ENCODE results near the gene PLEKHM2.

PLEKHM2 gene

DNA sequence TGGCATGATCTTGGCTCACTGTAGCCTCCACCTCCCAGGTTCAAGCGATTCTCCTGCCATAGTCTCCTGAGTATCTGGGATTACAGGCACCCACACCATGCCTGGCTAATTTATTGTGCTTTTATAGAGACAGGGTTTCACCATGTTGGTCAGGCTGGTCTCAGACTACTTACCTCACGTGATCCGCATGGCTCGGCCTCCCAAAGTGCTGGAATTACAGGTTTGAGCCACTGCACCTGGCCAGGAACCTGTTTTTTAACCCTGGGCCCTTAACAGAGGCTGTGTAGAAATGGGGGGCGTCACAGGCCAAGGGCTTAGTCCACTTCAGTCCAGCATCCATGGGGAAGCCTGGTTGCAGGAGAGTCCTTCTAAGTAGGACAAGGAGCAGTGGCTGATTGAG, 83.8 kb downstream of the PLEKHM2 start:
- no peak overlapping the region for H3K4me3 ChIP-seq (ENCODE audit: low read depth in 1 of 2, low read length in 2 of 2)
- H3K4me2 ChIP-seq (ENCODE audit: insufficient read depth, low read length): no peak overlapping the region
- no peaks in the 10 kb centered on the region for H3K79me2 ChIP-seq (ENCODE audit: insufficient read depth, low read length)
- no peak for ATAC-seq (ENCODE audit: insufficient read depth, low read depth)
- no peaks in the 10 kb centered on the region for H4K20me1 ChIP-seq (ENCODE audit: insufficient read depth, low read length)
- no peaks in the 10 kb centered on the region for H3K36me3 ChIP-seq (ENCODE audit: insufficient read depth, low read length)
- H3K4me1 ChIP-seq (ENCODE audit: insufficient read depth, low read length): no peaks in the 10 kb centered on the region
- no peaks in the 10 kb centered on the region for H3K27me3 ChIP-seq (ENCODE audit: insufficient read depth, low read length, poor library complexity)
- no peak overlapping the region for H3K27ac ChIP-seq (ENCODE audit: low read length)
- no peak overlapping the region for H2AFZ ChIP-seq (ENCODE audit: low read depth, low read length)
- TF ChIP-seq EZH2 (IDR thresholded peaks at IDR 0.05; ENCODE audit: borderline replicate concordance, low read depth, low read length, severe bottlenecking): no peak
- TF ChIP-seq, protein P1, sequence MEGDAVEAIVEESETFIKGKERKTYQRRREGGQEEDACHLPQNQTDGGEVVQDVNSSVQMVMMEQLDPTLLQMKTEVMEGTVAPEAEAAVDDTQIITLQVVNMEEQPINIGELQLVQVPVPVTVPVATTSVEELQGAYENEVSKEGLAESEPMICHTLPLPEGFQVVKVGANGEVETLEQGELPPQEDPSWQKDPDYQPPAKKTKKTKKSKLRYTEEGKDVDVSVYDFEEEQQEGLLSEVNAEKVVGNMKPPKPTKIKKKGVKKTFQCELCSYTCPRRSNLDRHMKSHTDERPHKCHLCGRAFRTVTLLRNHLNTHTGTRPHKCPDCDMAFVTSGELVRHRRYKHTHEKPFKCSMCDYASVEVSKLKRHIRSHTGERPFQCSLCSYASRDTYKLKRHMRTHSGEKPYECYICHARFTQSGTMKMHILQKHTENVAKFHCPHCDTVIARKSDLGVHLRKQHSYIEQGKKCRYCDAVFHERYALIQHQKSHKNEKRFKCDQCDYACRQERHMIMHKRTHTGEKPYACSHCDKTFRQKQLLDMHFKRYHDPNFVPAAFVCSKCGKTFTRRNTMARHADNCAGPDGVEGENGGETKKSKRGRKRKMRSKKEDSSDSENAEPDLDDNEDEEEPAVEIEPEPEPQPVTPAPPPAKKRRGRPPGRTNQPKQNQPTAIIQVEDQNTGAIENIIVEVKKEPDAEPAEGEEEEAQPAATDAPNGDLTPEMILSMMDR (IDR thresholded peaks at IDR 0.05; ENCODE audit: borderline replicate concordance, extremely low read depth, low read length, poor library complexity, severe bottlenecking): no peak
- DNase-seq: no peak
- H3K9me3 ChIP-seq (ENCODE audit: insufficient read depth, low read length, severe bottlenecking): no peaks in the 10 kb centered on the region
- H3K9ac ChIP-seq (ENCODE audit: low read depth, low read length): no peak overlapping the region

DNA sequence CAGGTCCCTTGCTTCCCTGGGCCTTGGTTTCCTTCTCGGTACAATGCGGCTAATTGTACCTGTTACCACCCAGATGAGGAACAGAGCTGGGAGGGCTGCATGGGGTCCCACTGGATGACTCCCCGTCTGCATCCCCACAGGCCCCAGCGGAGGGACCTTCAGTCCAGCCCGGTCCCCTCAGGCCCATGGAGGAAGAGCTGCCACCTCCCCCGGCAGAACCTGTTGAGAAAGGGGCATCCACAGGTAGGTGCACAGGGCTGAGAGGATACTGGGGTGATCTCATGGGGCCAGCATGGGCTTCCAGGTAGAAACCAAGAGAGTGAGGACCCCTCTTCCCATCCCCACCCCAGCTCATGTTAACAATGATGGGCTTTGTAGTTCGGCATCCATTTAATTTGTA, 84.3 kb downstream of the PLEKHM2 start:
- H3K36me3 ChIP-seq (ENCODE audit: insufficient read depth, low read length): no peaks in the 10 kb centered on the region

GRCh38 chr1:15770313-15770962, 86.3 kb downstream of the PLEKHM2 start:
- no peak for DNase-seq
- Histone ChIP-seq H2AFZ (ENCODE audit: low read depth, low read length) (no peak overlapping the region), H3K4me3 (ENCODE audit: low read depth in 1 of 2, low read length in 2 of 2) (no peak overlapping the region), H3K79me2 (ENCODE audit: insufficient read depth, low read length) (no peaks in the 10 kb centered on the region), H3K9me3 (ENCODE audit: insufficient read depth, low read length, severe bottlenecking) (no peaks in the 10 kb centered on the region), H4K20me1 (ENCODE audit: insufficient read depth, low read length) (no peaks in the 10 kb centered on the region), H3K4me2 (ENCODE audit: insufficient read depth, low read length) (no peak overlapping the region), H3K4me1 (ENCODE audit: insufficient read depth, low read length) (no peaks in the 10 kb centered on the region), H3K9ac (ENCODE audit: low read depth, low read length) (no peak overlapping the region), H3K27ac (ENCODE audit: low read length) (no peak overlapping the region), H3K27me3 (ENCODE audit: insufficient read depth, low read length, poor library complexity) (no peaks in the 10 kb centered on the region), H3K36me3 (ENCODE audit: insufficient read depth, low read length) (no peaks in the 10 kb centered on the region)
- TF ChIP-seq, protein P1 (IDR thresholded peaks at IDR 0.05; ENCODE audit: borderline replicate concordance, extremely low read depth, low read length, poor library complexity, severe bottlenecking): no peak
- no peak for TF ChIP-seq EZH2 (IDR thresholded peaks at IDR 0.05; ENCODE audit: borderline replicate concordance, low read depth, low read length, severe bottlenecking)
- no peak for ATAC-seq (ENCODE audit: insufficient read depth, low read depth)

More for the DNA sequence above, 84.3 kb downstream of the PLEKHM2 start:
- no peaks in the 10 kb centered on the region for H3K4me1 ChIP-seq (ENCODE audit: insufficient read depth, low read length)
- no peak overlapping the region for H3K4me2 ChIP-seq (ENCODE audit: insufficient read depth, low read length)
- H3K79me2 ChIP-seq (ENCODE audit: insufficient read depth, low read length): no peaks in the 10 kb centered on the region
- no peaks in the 10 kb centered on the region for H3K9me3 ChIP-seq (ENCODE audit: insufficient read depth, low read length, severe bottlenecking)
- no peak overlapping the region for H3K27ac ChIP-seq (ENCODE audit: low read length)
- no peaks in the 10 kb centered on the region for H3K27me3 ChIP-seq (ENCODE audit: insufficient read depth, low read length, poor library complexity)
- no peaks in the 10 kb centered on the region for H4K20me1 ChIP-seq (ENCODE audit: insufficient read depth, low read length)
- no peak for DNase-seq
- H3K9ac ChIP-seq (ENCODE audit: low read depth, low read length): no peak overlapping the region
- H2AFZ ChIP-seq (ENCODE audit: low read depth, low read length): no peak overlapping the region
- no peak for ATAC-seq (ENCODE audit: insufficient read depth, low read depth)
- H3K4me3 ChIP-seq (ENCODE audit: low read depth in 1 of 2, low read length in 2 of 2): no peak overlapping the region
- TF ChIP-seq EZH2 (IDR thresholded peaks at IDR 0.05; ENCODE audit: borderline replicate concordance, low read depth, low read length, severe bottlenecking): no peak
- TF ChIP-seq, protein P1 (IDR thresholded peaks at IDR 0.05; ENCODE audit: borderline replicate concordance, extremely low read depth, low read length, poor library complexity, severe bottlenecking): no peak

All from DND-41 (cell line).